SK-N-SH treated with all-trans-retinoic acid at 6 μM for 48 hours (cell line): ENCODE data around the gene PJA1.

ENCODE experiments used
- ATAC-seq: fragments of 200-7000 bp; cut with Tn5 transposase; 3 replicates; pipeline ENCODE4 v1.9.1; 2020; ENCODE audit warnings: mild to moderate bottlenecking, moderate library complexity
- ARNTL ChIP-seq: fragments of 450-650 bp; formaldehyde crosslinking; IDR thresholded peaks from 2 replicates; pipeline ENCODE4 v1.5.0; 2020; ENCODE audit warnings: low read depth, mild to moderate bottlenecking, moderate library complexity, borderline replicate concordance
- BACH2 ChIP-seq: fragments of 250-450 bp; sonication (Bioruptor Pico); IDR thresholded peaks from 2 replicates; pipeline ENCODE4 v1.9.0; 2021; ENCODE audit warnings: mild to moderate bottlenecking, borderline replicate concordance
- CSRNP3 ChIP-seq: fragments of 250-450 bp; sonication (Bioruptor Pico); IDR thresholded peaks from 2 replicates; pipeline ENCODE4 v1.5.1; 2021; ENCODE audit warnings: mild to moderate bottlenecking, moderate library complexity
- ESRRG ChIP-seq: fragments of 250-450 bp; sonication (Bioruptor Pico); IDR thresholded peaks from 2 replicates; pipeline ENCODE4 v1.6.1; 2021; ENCODE audit warnings: mild to moderate bottlenecking
- GLIS3 ChIP-seq: fragments of 250-450 bp; sonication (Bioruptor Pico); IDR thresholded peaks from 2 replicates; pipeline ENCODE4 v1.5.0; 2020; ENCODE audit warnings: mild to moderate bottlenecking, moderate library complexity
- ISL1 ChIP-seq: fragments of 250-450 bp; sonication (Bioruptor Pico); IDR thresholded peaks from 2 replicates; pipeline ENCODE4 v2.1.2; 2022; ENCODE audit warnings: mild to moderate bottlenecking, moderate library complexity
- PPARA ChIP-seq: fragments of 250-450 bp; sonication (Bioruptor Pico); IDR thresholded peaks from 2 replicates; pipeline ENCODE4 v1.5.0; 2020; ENCODE audit warnings: mild to moderate bottlenecking, borderline replicate concordance
- TOX ChIP-seq: fragments of 250-450 bp; sonication (Bioruptor Pico); IDR thresholded peaks from 2 replicates; pipeline ENCODE4 v1.8.0; 2021; ENCODE audit warnings: mild to moderate bottlenecking, moderate library complexity, borderline replicate concordance
- TSHZ2 ChIP-seq: fragments of 250-450 bp; sonication (Bioruptor Pico); IDR thresholded peaks from 2 replicates; pipeline ENCODE4 v1.5.0; 2020; ENCODE audit warnings: mild to moderate bottlenecking, moderate library complexity
- ZC3H10 ChIP-seq: fragments of 250-450 bp; sonication (Bioruptor Pico); IDR thresholded peaks from 2 replicates; pipeline ENCODE4 v1.5.1; 2021; ENCODE audit warnings: mild to moderate bottlenecking, moderate library complexity
- ZFP3 ChIP-seq: fragments of 250-450 bp; sonication (Bioruptor Pico); IDR thresholded peaks from 2 replicates; pipeline ENCODE4 v1.5.0; 2020; ENCODE audit warnings: mild to moderate bottlenecking, moderate library complexity
- ZFP30 ChIP-seq: fragments of 450-650 bp; formaldehyde crosslinking; IDR thresholded peaks from 2 replicates; pipeline ENCODE4 v1.5.0; 2022; ENCODE audit warnings: mild to moderate bottlenecking, moderate library complexity
- ZNF70 ChIP-seq: fragments of 450-650 bp; formaldehyde crosslinking; IDR thresholded peaks from 2 replicates; pipeline ENCODE4 v1.5.0; 2020; ENCODE audit warnings: mild to moderate bottlenecking, moderate library complexity
- TF ChIP-seq, protein P1 (sequence below): fragments of 250-450 bp; sonication (Bioruptor Pico); IDR thresholded peaks from 2 replicates; pipeline ENCODE4 v1.8.0; 2021; ENCODE audit warnings: low read depth, mild to moderate bottlenecking, moderate library complexity, borderline replicate concordance
- TF ChIP-seq, protein P2 (sequence below): fragments of 250-450 bp; sonication (Bioruptor Pico); IDR thresholded peaks from 2 replicates; pipeline ENCODE4 v1.8.0; 2020; ENCODE audit warnings: mild to moderate bottlenecking, moderate library complexity, borderline replicate concordance
- TF ChIP-seq, protein P3 (sequence below): fragments of 250-450 bp; sonication (Bioruptor Pico); IDR thresholded peaks from 2 replicates; pipeline ENCODE4 v1.5.1; 2020; ENCODE audit warnings: low read depth, mild to moderate bottlenecking, moderate library complexity

PJA1 gene

GRCh38 chrX:69121321-69122000, 43.8 kb downstream of the PJA1 start:
- no peak for ATAC-seq
- no peak for TF ChIP-seq TSHZ2 (CRISPR knock-in tag)
- no peak for TF ChIP-seq TOX (CRISPR knock-in tag)
- no peak for TF ChIP-seq GLIS3 (CRISPR knock-in tag)
- no peak for TF ChIP-seq CSRNP3 (CRISPR knock-in tag)
- no peak for TF ChIP-seq PPARA (CRISPR knock-in tag)
- TF ChIP-seq, all 23 proteins: peak for 0

DNA sequence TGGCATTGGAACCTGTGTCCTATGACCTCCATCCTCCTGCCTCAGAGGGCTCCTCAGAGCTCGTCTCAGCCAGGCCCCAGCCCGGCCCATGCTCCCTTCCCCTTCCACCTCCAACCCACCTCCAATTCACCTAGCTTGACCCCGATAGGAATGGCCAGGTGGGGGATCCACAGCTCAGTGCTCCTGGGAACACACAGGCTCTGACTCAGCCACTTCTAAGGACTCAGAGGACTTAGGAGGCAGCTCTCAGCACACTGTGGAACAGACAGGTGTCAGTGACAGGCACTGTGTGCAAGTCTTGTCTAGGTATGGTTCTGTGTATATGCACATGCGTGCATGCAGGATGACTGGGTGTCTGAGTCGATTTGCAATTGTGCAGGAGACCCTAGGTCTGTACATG, 44.8 kb downstream of the PJA1 start:
- TF ChIP-seq ARNTL (CRISPR knock-in tag) (no peak), ISL1 (no peak), ZC3H10 (no peak)
- ATAC-seq: no peak

- TF ChIP-seq ESRRG (CRISPR knock-in tag) (no peak), TSHZ2 (CRISPR knock-in tag) (no peak), ZFP30 (CRISPR knock-in tag) (no peak), ZNF70 (CRISPR knock-in tag) (no peak), TOX (CRISPR knock-in tag) (no peak), ARNTL (CRISPR knock-in tag) (no peak), CSRNP3 (CRISPR knock-in tag) (no peak), ZFP3 (no peak), BACH2 (CRISPR knock-in tag) (no peak), GLIS3 (CRISPR knock-in tag) (no peak)
- TF ChIP-seq, protein P1, sequence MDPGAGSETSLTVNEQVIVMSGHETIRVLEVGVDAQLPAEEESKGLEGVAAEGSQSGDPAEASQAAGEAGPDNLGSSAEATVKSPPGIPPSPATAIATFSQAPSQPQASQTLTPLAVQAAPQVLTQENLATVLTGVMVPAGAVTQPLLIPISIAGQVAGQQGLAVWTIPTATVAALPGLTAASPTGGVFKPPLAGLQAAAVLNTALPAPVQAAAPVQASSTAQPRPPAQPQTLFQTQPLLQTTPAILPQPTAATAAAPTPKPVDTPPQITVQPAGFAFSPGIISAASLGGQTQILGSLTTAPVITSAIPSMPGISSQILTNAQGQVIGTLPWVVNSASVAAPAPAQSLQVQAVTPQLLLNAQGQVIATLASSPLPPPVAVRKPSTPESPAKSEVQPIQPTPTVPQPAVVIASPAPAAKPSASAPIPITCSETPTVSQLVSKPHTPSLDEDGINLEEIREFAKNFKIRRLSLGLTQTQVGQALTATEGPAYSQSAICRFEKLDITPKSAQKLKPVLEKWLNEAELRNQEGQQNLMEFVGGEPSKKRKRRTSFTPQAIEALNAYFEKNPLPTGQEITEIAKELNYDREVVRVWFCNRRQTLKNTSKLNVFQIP (CRISPR knock-in tag): no peak
- TF ChIP-seq, protein P2, sequence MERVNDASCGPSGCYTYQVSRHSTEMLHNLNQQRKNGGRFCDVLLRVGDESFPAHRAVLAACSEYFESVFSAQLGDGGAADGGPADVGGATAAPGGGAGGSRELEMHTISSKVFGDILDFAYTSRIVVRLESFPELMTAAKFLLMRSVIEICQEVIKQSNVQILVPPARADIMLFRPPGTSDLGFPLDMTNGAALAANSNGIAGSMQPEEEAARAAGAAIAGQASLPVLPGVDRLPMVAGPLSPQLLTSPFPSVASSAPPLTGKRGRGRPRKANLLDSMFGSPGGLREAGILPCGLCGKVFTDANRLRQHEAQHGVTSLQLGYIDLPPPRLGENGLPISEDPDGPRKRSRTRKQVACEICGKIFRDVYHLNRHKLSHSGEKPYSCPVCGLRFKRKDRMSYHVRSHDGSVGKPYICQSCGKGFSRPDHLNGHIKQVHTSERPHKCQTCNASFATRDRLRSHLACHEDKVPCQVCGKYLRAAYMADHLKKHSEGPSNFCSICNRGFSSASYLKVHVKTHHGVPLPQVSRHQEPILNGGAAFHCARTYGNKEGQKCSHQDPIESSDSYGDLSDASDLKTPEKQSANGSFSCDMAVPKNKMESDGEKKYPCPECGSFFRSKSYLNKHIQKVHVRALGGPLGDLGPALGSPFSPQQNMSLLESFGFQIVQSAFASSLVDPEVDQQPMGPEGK (CRISPR knock-in tag): no peak
- TF ChIP-seq, protein P3, sequence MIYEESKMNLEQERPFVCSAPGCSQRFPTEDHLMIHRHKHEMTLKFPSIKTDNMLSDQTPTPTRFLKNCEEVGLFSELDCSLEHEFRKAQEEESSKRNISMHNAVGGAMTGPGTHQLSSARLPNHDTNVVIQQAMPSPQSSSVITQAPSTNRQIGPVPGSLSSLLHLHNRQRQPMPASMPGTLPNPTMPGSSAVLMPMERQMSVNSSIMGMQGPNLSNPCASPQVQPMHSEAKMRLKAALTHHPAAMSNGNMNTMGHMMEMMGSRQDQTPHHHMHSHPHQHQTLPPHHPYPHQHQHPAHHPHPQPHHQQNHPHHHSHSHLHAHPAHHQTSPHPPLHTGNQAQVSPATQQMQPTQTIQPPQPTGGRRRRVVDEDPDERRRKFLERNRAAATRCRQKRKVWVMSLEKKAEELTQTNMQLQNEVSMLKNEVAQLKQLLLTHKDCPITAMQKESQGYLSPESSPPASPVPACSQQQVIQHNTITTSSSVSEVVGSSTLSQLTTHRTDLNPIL (CRISPR knock-in tag): no peak
- no peak for ATAC-seq
Observed at GRCh38 chrX:69119122-69119521, 46.1 kb downstream of the PJA1 start.
